Measurements from ENCODE around the gene KAT6B. TPM values are rescaled to one million over a fixed set of nuclear protein-coding genes. Genes with fewer than 3 reads are reported as not detected.
"Not testable (repeated sequence)": the region's sequence is repeated elsewhere in the genome, so short reads cannot be mapped to it uniquely, and the experiment has no call there.

Gene KAT6B
- total RNA-seq, 1 donor from 2014 or later, result 47.1 TPM

DNA sequence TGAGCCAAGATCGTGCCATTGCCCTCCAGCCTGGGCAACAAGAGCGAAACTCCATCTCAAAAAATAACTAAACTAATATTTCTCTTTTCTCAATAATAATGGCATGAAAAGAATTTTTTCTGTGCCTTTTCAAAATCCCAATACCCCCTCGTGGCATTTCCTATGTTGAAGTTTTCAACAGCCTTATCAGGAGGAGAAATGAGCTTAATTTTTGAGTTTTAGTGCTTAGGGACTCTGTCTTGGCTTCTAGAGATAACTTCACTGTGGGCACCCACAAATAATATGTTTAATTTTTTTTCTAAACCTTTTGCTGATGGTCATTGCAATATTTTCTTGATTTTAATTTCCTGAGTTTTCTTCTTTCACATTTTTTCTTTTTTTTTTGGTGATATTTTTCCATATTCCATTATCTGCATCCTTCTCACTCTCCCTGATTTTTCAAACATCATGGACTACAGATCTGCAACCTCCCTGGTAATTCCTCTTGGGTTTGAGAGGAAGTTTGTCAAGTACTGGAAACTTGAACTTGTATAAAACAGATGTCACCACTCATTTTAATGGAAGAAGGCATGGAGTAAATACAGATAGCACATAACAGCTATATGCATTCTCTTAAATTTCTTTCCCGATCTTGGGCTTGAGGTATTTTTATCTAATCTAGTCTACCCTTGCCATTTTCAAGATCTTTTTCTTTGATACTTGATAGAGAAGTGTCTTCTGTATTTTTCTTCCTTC, 84.0 kb downstream of the KAT6B start:
- intact Hi-C loops (cut with micrococcal nuclease), result no loop called here
- DNase-seq (no peak), ATAC-seq (no peak)

DNA sequence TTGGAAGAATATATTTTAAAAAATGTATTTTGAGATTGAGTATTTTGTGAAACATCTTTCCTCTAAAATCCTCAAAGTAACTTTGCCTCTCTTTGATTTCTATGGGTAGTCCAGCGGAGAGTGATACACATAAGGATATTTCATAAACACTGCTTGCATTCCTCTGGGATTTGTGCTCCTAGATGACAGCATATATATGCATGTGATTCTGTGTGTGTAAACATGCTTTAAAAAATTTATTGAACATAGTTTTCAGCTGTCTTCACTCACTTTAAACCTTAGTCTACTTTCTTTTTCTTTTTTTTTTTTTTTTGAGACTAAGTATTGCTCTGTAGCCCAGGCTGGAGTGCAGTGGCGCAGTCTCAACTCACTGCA, 84.6 kb downstream of the KAT6B start:
- DNase-seq (no peak), ATAC-seq (no peak)
- intact Hi-C loops (cut with micrococcal nuclease), result no loop called here

DNA sequence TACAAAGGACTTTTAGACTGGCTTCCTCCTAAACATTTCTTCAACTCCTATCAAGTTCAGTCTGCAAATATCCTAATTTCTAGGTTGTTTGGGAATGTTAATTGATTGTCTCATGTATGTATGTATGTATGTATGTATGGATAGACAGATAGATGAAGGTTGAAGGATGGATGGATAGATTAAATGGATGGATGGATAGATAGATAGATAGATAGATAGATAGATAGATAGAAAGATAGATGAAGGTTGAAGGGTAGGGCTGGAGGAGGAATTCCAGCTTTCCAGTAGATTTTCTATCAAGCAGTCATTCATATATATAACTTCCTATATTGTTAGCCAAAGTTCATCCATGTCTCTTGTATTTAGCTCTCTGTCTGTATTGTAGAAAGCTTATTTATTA, 85.8 kb downstream of the KAT6B start:
- DNase-seq, result no peak
- intact Hi-C loops (cut with micrococcal nuclease), result no loop called here
- ATAC-seq, result no peak

DNA sequence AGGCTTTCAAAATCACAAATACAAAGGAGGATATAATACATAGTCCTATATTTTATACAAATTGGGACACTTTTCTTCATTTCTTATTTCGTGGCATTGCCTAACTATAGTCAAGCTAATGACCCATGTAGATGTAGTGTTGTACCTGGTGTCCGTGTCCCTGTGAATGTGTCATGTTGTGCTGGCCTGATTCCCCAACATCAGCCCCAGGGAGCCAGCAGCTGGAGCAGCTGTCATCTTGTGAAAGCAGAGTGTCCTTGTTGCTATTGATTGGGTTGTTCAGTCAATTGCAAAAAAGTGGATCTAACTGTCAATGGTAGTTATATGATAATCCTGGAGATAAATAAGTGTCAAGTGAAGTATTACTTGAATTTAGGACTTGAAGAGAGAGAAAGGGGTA, 86.3 kb downstream of the KAT6B start:
- no peak for ATAC-seq
- no peak for DNase-seq
- intact Hi-C loops (cut with micrococcal nuclease), result no loop called here

DNA sequence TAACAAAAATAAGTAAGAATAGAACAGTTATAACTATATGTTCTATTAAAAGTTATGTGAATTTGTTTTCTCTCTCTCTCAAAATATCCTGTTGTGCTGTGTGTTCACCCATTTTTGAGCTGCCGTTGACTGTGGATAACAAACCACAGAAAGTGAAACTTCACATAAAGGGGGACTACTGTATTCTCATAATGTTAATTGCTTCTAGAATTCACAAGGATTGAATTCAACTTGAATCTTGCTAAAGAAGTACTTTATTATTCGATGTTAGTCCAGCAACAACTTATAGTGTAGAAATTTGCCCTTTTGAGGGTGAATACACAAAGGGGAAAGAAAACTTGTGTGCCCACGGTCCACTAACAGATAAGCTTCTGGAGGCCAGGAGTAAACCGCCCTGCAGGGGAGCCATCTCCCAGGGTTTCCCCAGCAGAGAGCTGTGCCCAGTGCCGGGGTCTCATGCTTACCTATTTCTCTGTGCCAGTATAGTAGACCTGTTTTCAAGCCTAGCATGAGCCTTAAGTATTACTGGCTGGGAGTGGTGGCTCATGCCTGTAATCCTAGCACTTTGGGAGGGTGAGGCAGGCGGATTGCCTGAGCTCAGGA, 87.1 kb downstream of the KAT6B start:
- DNase-seq (no peak), ATAC-seq (no peak)
- intact Hi-C loops (cut with micrococcal nuclease), result no loop called here

DNA sequence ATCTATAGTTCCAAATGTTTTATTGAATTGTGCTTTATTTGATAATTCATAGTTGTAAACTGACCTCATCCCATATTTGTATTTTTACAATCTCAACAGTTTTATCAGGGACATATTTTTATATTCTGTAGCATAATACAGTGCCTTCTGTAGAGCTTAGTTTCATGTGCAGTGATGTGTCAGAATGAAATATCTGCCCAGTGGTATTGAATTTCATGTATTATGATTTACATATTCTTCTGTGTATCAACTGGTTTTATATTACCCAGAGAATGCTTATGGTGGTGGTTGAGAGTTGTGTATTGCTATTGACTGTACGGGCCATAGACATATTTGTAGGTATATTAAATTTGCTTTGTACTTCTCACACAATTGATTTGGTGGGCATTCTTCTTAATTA, 89.9 kb downstream of the KAT6B start:
- DNase-seq (no peak), ATAC-seq (no peak)
- intact Hi-C loops (cut with micrococcal nuclease), result no loop called here

DNA sequence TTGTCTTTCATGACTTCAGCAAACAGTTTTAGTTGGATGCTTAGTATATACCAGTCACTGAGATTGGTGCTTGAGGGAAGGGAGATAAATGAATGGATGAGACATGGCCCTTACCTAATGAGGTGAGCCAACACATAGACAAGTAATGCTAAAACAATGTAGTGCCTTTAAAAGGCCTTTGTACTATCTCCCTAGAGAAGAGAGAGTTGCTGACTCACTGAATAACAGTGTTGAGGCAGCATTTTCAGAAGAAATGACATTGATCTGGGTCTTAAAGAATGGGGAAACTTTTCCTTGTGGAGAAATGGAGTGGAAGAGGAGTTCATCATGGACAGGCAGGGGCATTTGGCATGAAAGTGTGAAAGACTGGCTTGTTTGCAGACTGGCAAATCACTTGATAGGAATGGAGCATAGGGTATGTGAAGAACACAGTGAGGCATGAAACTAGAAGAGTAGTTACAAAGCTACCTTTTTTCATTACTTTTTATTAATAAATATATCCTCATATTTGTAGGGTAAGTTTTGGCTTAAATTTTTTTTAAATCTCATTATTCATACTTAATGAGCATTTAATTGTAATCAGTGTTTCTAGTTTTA, 91.2 kb downstream of the KAT6B start:
- DNase-seq, result no peak
- intact Hi-C loops (cut with micrococcal nuclease), result no loop called here
- ATAC-seq, result peak; percentile 39

DNA sequence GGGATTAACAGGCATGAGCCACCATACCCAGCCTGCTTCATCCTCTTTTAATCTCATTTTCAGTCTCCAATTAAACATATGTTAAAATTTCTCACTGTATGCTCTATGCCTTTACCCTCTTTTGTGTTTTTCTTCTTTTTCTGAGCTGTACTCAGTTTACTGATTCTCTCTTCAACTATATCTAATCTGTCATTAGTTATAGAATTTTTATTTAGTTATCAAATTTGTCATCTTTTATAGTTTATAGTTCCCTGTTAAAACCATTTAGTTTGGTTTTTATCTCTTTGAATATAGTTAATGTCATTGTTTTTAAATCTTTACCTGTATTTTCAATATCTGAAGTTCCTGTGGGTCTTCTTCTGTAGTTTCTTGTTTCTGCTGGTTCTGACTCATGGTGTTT, 93.3 kb downstream of the KAT6B start:
- ATAC-seq, result no peak
- no peak for DNase-seq
- intact Hi-C loops (cut with micrococcal nuclease), result no loop called here

DNA sequence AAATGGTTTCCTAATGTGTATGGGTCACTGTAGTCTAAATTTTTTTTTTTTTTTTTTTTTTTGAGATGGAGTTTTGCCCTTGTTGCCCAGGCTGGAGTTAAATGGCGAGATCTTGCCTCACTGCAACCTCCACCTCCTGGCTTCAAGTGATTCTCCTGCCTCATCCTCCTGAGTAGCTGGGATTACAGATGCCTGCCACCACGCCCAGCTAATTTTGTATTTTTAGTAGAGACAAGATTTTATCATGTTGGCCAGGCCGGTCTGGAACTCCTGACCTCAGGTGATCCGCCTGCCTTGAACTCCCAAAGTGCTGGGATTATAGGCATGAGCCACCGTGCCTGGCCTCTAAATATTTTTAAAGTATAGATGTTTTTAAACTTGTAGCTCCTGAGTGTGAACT, 94.7 kb downstream of the KAT6B start:
- ATAC-seq; intact Hi-C loops (cut with micrococcal nuclease): not testable (repeated sequence)

DNA sequence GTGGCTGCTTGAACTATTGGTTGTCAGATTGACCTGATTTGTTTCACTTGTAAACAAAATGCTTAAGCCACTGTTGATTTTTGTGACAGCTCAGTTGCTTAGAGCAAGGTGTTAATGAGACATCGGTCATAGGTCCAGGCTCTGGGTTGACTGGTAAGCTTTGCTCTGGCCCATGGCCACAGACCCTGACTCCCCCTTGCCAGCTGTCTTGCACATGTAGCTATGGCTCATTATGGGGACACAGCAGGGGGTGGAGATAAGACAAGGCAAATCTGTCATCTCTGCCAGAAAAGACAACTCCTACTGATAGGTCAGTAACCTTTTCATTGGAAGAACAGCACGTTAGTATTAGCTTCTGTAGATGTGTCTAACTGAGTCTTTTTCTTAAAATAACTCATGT, 95.3 kb downstream of the KAT6B start:
- intact Hi-C loops (cut with micrococcal nuclease), result no loop called here
- peak; percentile 26 for ATAC-seq

More for the DNA sequence above, 94.7 kb downstream of the KAT6B start:
- DNase-seq, result not testable (repeated sequence)

DNA sequence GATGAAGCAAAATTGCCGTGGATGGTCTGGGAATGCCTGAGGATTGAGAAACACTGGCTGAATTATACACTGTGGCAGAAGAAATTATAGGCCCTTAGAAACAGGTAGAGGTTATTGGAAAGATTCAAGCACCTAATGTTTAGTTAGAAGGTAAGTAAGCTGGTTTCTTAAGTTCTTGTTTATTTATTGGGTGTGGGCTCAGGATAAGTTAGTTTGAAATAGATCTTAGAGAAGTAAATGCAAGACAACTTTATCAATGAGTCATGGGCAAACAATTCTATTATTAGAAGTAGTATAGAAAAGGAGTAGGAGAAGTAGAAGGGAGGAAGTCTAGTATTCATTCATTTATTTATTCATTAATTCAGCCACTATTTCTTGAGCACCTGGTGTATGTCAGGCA, 96.5 kb downstream of the KAT6B start:
- ATAC-seq (no peak), DNase-seq (no peak)
- intact Hi-C loops (cut with micrococcal nuclease), result no loop called here

More for the DNA sequence above, 95.3 kb downstream of the KAT6B start:
- no peak for DNase-seq

DNA sequence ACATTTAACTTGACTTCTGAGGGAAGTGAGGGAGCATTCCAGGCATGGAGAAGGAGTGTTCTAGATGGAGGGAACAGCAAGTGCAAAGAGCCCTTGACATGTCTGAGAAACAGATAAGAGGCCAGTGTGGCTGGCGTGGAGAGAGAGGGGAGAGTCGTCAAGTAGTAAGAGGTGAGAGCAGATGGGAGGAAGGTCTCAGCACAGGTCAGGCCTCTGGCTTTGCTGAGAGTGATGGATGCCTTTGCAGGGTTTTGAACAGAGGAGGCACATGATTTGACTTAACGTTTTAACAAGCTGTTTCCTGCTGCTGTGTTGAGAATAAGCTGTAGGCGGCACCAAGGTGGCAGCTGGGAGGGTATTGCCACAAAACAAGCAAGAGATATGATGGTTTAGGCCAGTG, 97.2 kb downstream of the KAT6B start:
- intact Hi-C loops (cut with micrococcal nuclease), result no loop called here
- peak; percentile 52 for ATAC-seq
- DNase-seq, result no peak

DNA sequence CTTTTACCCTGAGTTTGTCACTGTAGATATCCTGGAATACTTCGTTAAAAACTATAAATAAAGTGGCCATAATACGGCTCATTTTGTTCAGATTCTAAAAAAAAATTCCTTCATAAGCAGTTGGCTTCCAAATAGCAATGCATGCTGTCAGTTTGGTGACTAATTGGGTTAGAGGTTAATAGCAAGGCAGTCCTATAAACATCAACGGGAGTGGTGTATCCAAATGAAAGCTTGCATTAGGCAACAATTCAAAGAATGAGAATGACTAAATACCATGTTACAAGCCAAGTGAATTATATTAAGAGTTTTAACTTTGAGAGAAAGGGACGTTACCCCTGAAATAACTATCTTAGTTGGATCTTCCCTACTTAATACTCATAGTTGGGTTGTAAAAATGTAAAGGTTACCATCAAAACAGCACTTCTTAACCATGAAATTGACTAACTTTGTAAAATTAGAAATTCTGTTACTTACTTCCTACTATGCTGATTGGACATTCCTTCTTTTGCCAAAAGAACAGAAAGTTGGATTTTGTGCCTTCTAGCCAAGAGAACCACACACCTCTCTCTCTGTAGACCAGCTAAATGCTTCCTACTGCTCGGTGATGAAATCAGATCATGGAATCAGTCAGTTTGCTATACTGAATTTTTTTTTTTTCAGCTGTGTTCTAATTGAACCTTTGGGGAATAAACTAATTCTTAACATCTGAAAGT, 98.0 kb downstream of the KAT6B start:
- no peak for DNase-seq
- ATAC-seq, result peak; percentile 72
- intact Hi-C loops (cut with micrococcal nuclease), result no loop called here

DNA sequence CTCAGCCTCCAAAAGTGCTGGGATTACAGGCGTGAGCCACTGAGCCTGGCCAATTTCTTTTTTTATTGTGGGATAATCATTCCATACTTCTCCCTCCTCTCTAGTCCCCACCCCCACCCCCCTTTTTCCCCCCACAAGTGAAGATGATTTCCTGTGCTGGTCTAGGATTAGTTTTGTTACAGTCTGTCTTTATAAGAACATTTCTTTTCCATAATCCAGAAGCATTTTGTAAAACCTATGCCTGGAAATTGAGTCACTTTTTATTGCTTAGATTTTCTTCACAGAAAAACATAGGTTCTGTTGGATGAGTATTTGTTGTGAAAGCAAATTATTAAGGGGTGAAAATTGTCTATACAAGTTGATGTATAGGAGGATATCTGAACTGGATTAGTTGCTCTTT, 98.9 kb downstream of the KAT6B start:
- ATAC-seq (no peak), DNase-seq (no peak)
- intact Hi-C loops (cut with micrococcal nuclease), result no loop called here

DNA sequence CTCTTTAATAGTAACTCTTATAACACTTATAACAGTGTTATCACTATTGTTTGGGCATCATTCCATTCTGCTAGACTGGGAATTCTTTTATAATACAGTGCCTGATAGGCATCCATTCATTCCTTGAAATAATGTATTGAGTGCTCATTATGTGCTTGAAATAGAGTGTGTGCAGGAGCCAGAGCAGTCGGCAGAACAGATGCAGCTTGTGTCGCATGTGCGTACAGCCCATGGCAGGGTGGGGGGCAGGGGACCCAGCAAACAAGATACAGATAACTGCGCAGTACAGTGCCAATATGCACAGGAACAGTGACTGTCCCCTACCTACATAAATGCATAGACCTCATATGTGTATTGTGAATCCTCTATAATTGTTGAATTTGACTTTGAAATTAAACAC, 99.3 kb downstream of the KAT6B start:
- peak; percentile 41 for DNase-seq
- ATAC-seq, result peak; percentile 55
- intact Hi-C loops (cut with micrococcal nuclease), result no loop called here

DNA sequence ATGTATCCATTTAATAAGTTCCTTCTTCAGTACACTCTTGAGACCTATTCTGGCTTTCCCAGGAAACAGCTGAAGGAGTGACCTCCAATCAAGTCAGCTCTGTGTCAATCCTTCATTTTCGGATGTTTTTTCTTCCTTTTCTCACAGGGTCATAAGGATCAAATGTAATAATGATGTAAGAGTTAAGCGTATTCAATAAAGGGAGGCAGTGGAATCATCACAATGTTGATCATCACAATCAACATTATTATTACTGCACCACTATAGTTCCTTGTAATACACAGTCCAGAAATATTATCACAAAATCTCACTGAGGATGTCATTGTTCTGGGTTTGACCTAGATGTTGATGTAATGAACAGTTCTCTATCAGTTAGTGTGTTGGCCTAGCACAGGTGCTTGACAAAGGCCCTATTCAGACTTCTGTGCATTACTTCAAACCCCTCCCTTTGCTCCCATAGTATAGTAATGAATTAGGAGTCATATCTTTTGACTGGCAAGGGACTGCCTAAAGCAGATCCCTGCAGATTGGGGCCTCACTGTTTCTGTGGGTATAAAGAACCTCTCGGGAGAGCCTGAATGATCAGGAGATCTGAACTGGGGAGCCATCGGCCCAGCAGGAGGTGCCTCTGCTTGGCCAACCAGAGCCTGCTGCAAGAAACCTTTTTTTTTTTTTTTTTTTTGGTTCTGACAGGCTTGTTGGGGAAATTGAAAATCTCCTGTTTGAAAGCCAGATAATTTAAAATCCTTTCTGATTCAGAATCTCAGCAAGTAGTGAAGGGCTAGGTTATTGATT, 100.6 kb downstream of the KAT6B start:
- intact Hi-C loops (cut with micrococcal nuclease), result no loop called here

DNA sequence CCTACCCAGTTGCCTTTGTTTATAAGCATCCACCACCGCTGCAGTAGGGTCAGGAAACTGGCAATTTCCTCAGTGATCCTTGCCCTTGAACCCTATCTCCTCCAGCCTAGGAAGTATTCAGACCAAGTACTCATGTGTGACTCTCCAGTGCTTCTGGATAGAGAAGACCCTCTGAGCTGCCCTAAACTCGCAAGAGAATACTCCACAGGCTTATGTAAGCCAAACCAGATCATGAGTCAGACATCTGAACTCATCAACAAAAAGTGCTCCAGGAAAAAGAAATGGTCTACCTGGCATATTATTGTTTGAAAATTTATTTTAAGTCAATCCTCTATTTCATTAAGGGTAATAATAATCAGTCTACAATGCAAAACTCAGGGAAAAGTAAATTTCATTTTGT, 101.3 kb downstream of the KAT6B start:
- no peak for DNase-seq
- ATAC-seq, result no peak
- intact Hi-C loops (cut with micrococcal nuclease), result no loop called here

More for the DNA sequence above, 100.6 kb downstream of the KAT6B start:
- ATAC-seq, result no peak
- DNase-seq, result no peak

DNA sequence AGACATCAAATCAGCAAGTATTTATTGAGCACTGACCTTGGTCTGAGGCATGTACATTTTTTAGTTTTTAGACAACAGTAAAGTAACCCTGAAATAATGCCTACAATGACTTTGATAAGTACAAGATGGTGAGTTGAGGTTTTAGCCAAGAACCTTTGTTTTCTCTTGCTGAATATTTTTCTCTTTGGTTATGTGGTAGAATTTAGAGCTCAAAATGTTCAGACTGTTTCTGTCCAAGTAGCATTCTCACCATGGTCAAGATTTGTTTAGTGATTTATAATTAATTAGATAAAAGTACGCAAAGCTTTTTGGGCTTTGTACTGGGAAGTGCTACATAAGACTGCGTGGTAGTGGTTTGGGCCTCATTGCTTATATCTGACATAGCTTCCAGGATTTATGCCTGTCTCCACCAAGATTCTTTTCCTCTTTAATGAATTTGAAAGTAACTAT, 102.4 kb downstream of the KAT6B start:
- intact Hi-C loops (cut with micrococcal nuclease), result no loop called here
- DNase-seq (no peak), ATAC-seq (no peak)

DNA sequence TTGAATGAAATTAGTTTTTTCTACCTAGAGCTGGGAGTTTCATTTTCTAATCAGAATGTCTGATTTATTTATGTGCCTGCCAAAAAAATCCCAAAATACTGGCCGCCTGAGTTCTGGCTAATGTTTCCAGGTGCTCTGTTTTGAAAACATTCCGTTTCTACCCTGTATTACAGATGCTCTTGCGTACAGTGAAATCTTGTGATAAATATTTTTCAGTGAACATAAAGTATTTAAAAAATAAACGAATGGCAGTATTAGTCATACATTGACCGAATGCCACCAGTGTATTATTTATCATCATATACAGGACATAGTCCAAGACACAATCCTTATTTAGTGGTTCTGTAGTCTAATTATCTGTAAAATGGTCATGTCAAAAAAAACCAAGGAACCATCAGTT, 102.8 kb downstream of the KAT6B start:
- intact Hi-C loops (cut with micrococcal nuclease), result no loop called here

More for the DNA sequence above, 102.8 kb downstream of the KAT6B start:
- no peak for ATAC-seq
- no peak for DNase-seq
